T-helper 1 cell (primary cell): ENCODE data around the gene TSPAN33.

Experiments used
- DNase-seq, 5 donors: peaks; one replicate each; pipeline ENCODE4 v3.0.0-alpha.2; 2012 to 2020

The TSPAN33 gene

DNA sequence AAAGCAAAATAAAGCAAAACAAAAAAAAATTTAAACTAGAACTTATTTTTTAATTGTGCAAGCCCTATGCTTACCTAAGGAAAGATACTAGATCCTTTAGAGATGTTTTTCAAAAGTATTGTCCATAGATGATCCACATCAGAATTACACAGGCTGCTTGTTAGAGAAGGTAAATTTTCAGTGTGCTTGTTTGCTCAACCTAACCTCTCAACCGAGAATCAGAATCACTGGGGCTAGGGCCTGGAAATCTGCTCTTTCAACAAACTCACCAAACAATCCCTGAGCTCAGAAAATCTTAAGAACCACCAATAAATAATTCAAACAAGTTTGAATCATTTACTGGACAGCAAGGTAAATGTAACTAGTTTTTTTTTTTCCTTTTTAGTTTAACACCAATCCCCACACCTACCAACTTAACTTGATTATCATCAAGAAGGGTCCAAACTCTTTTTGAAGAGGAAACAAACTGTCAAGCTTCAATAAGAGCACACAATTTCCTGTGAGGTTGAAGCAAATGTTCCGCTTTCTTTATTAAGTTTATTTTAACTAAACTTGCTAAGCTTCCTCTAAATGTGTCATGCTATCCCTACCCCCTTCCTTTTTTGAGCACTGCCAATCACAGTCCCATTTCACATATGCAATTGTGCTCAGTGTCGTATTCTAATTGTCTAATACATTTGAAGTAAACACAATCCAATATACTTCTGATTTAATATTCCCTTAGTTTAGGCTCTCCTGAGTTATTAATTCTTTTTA lies 7.4 kb upstream of the TSPAN33 start:
- peak in 1 of 5 donors; percentile 24 for DNase-seq

DNA sequence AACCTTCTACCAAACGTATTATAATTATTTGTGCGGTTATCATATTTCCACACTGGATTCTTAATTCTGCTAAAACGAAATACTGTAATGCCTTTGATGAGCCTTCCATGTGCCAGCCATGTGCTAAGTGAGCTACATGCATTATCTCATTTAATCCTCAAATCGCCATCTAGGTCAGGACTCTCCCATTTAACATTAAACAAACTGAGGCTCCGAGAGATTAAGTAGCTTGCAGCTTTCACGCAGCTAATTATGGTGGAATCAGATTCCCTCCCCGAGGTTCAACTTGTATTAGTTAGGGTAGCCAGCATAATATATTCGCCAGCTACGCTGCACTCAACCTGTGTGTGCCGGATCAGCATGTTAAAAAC lies 798 bp upstream of the TSPAN33 start:
- no peak for DNase-seq

DNA sequence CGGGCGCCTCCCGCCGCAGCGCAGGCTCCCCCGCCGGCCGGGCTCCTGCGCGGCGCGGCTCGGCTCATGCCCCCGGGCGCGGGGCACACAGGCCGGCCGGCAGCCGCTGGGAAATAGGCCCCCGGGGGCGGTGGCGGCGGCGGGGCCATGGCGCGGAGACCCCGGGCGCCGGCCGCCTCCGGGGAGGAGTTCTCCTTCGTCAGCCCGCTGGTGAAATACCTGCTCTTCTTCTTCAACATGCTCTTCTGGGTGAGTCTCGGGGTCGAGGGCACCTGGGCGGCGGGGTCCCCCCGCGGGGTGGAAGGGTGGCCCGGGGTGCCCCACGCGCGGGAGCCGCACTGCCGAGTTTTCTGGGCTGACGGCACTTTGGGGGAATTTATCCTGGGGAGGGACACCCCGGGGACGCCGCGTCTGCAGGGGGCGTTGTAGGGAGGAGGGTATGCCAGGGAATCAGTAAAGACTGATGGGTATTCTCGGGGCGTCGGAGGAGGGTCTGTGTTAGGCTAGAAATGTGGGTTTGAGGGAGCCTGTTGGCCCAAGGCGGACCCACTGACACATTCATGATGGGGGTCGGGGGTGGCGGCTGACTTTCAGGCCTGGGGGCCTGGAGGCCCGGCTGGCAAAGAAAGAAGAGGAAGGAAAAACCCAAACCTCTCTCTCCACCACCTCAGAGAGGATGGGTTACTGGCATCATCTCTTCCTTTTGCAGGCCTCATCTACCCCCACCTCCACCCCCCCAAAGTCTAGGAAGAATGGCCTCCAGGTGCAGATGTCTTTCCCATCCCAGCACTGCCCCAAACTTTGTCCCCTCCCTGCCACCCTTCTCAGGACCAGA lies 544 bp downstream of the TSPAN33 start:
- peak in 1 of 5 donors; percentile 10 for DNase-seq

DNA sequence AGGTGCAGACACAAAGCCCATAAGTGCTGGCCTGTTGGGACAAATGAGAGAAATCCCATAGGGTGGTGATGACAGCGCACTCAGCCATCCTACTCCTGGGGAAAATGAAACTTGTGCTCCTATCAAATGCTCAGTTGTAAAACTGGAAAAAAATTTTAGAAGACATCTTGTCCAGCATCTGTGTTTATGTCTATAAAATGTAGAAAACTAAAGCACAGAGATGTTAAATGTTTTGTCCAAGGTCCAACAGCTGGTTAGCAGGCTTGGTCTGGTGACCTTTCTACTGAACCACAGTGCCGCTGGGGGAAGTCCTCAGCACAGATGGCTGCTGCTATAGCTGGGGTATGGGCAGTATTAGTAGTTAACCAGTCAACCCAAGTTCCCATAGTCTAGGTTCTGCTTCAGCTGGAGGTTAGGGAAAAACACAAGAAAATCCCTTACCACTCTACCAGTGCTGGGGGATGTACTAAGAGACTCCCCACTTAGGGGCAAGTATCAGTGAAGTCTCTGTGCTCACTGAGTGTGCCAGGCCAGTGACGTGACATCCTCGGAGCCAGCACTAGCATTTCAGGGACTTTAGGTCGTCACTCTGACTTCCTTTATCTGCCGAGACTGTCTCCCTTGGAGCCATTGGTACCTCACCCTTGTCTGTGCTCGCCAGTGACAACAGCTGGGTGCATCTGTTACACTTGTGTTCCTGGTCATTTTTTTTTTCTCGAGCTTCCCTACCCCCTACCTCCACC lies 1.9 kb downstream of the TSPAN33 start:
- DNase-seq: no peak

DNA sequence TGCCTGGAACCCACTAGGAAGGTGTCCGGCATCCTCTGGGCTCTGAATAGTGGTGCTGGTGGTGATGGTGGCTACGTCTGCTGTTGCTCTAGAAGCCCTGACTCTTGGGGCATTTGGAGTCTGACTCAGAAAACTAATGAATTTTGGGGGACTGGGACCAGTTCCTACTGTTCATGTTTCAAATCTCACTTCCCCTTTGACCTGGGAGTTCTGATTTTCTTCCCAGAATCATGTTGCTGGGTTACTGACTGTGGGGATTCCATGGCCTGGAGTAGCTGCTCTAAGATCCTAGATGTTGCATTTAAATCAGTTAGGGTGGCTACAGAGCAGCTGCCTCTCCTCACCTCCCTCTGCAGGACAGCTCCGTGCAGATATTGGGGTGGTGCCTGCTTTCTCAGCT lies 3.2 kb downstream of the TSPAN33 start:
- no peak for DNase-seq

DNA sequence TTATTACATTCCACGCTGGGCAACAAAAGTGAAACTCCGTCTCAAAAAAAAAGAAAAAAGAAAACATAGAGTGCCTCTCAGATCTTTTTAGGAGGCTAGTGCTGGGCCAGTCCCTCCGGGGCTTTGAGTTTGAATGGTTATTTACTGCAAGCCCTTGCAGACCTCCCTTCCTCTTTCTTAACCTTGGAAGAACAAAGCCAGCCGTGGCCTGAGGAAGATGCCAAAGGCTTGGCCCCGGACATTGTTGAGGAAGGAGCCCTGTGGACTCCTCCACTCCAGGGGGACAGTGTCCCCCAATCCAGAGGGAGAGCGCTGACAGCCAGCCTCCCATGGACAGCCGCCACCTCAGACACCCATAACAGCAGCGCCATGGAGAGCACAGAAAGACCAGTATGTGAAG lies 5.0 kb downstream of the TSPAN33 start:
- no peak for DNase-seq

DNA sequence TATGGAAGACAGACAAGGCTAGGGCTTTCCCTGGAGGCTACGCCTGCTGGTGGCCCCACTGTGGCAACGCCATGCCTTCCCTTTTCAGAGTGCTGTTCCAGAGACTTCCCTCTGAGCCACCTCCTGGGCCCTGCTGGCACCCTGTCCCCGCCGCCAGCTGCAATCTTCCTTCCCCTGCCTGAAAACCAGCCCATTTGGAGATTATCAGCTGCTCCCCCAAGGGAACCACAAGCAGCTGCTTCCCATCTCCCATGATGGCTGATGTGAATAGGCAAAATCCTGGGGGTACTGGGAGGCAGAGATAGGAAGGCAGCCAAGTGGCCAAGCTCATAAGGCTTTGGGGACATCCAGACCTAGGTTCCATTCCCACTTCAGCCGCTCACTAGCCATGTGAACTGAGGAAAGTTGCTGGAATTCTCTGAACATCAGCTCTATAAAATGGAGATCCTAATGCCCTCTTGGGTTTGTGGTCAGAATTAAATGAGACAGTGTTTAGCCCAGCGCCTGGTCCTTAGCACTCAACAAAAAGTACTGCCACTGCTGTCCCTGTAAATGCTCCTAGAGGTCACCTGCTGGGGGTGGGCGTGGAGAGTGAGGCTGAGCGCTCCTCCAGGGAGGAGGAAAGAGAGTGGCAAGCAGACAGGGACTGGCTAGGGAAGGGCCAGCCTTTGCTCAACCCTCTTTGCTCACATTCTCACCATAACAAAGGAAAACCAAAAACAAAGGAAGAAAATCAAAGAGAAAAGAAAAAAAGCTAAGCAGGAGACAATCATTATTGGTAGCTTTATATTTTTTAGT lies 5.9 kb downstream of the TSPAN33 start:
- no peak for DNase-seq

DNA sequence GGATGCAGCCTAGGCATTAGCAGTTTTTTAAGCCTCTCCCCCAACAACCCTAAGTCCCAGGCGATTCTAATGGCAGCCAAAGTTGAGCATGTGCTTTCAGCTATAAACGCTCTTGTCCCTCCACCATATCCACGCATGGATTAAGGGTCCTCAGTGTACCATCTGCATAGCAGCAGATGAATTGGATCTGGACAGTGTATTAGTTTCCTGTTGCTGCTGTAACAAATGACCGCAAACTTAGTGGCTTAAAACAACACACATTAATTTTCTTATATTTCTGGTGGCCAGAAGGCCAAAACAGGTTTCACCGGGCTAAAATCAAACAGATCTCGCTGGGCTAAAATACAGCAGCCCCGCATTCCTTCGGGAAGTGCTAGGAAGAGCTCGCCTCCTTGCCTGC lies 13.1 kb downstream of the TSPAN33 start:
- DNase-seq: no peak

DNA sequence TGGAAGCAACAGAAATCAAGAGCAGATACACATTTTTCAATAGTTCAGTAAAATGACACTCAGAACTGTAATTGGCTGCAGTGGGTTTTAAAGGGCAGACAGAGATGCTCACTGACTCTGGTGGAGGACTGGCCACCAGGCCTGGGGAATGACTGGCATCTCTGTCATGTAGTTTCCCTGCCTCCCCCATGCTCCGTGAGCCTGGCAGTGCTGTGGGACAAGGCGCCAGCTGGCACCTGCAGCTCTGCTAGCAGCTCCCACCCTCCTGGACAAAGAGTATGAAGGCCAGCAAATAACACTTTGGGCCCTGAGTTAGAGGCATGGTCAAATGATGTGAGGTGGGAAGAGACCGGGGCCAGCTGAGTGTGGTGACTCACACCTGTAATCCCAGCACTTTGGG lies 15.0 kb downstream of the TSPAN33 start:
- no peak for DNase-seq

DNA sequence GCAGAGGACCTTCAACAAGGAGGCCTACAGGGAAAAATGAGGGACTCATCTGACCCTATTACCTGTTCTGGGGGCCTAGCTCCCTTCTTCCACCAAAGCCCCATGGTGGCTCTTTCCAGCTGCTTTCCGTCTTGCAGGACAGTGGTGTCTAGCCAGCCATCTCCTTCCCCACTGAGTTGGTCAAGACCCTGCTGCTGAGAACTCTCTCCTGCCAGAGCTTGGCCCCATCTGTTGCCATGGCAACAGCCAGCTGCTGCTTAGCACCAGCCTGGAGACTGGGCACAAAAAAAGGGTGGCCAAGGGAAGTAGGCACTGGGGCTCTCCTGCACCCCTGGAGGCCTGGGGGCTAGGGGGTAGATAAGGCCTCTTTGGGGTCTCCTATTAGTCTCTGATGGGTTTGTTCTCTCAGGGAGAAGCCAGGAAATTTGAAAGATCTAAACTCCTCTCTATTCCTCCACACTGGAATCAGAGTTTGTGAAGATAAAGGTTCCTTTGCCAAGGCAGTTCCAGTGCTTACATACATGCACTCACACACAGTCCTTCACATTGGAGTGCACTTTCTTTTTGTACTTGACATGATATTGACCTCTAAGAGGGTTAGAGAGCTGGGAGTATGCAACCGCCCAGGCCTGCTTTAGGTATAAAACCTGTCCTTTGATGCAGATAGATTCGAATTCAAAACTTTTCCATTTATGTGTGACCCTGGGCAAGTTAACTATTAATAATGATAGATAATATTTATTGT lies 15.8 kb downstream of the TSPAN33 start:
- no peak for DNase-seq

DNA sequence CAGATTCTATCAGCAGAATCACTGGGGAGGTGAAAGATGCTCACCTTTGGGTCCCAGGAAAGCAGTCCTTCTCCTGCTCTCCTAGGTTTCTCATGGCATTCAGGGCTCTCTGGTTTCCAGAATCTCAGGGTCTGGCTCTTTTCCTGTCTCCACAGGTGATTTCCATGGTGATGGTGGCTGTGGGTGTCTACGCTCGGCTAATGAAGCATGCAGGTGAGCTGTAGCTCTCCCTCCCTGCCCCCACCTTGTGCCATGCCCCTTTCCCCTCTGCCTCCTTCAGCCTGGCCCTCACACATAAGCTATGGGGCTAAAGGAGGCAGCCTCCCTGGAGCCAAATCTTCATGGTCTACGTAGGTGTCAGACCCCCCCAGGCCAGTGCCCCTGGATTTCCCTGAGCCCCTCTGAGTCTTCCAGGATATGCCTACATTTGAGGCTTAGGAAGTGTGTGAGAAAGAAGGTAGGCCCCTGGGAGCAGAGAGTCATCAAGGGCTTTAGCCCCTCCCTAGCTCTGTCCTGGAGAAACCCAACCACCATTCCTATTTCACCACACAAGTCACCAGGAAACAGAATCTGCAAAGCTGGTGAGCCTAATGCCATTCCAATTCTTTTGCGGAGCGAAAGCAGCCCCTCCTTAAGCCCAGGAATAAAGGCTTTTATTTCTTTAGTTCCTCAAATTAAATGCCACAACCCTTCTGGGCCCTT lies 17.2 kb downstream of the TSPAN33 start:
- no peak for DNase-seq

DNA sequence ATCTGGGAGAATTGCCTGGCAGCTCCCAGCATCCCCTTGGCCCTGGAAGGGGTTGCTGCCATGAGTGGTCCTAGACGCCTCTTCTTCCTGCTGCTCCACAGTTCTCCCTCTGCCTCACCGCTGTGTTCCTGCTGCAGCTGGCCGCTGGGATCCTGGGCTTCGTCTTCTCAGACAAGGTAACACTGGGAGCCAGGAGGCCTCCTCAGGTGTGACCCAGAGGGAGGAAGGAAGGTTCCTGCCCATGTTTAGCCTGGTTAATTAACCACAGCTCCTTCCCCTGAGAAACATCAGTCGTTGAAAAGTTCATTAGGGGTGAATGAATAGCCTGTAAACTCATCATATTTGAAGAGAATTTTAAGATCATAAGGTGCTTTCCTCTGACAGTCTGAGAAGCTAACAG lies 18.2 kb downstream of the TSPAN33 start:
- no peak for DNase-seq

DNA sequence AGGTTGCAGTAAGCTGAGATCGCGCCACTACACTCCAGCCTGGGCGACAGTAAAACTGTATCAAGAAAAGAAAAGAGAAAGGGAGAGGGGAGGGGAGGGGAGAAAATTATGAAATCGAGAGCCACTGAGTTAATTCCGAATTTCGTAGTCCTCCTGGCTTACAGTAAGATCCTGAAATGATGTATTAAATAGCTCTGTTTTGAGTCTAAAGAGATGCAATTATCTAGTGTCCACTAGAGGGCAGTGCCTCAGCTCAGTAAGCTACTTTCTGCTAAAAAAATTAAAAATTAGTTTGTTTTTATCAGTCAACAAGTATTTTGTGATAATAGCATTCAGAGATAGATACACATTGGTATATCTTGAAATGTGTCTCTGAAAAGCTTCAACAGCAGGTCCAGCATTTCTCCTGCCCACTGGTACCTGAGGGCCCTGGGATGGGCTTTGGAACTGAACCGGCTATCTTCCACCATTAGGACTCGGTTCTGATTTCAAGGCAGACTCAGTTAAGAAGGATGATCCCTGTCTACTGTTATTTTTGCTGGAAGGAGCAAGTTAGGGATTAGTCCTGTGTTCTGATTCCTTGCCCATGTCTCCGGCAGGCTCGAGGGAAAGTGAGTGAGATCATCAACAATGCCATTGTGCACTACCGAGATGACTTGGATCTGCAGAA lies 19.5 kb downstream of the TSPAN33 start:
- peak in 1 of 5 donors; percentile 48 for DNase-seq

DNA sequence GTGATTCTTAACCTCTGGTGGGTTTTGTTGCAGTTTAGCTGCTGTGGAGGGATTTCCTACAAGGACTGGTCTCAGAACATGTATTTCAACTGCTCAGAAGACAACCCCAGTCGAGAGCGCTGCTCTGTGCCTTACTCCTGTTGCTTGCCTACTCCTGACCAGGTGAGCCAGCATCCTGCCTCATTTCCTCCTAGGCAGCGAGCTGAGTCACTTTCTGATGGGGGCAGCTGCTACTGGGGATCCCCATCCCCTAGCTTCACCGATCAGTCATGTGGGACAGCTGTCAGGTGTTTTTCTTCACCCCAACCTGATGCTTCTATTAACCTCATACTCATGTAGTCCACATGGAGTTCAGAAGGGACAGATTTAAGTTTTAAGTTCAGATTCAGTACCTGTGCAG lies 22.2 kb downstream of the TSPAN33 start:
- no peak for DNase-seq

DNA sequence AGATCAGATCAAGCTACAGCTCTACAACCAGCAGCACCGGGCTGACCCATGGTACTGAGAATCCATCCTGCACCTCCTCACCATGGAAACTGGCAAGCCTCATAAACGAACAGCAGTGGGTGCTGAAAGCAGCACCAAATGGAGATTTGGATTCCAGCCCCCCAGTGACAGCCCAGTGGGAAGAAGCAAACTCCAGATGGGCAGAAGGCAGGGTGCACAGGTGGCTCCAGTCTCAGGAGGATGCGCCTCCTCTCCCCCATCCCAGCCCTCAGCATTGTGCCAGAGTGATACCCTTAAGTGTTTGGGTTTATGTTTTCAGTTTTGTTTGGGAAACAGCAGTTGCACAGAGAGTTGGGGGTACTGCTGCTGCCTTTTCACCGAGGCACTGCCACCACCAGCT lies 23.3 kb downstream of the TSPAN33 start:
- no peak for DNase-seq

DNA sequence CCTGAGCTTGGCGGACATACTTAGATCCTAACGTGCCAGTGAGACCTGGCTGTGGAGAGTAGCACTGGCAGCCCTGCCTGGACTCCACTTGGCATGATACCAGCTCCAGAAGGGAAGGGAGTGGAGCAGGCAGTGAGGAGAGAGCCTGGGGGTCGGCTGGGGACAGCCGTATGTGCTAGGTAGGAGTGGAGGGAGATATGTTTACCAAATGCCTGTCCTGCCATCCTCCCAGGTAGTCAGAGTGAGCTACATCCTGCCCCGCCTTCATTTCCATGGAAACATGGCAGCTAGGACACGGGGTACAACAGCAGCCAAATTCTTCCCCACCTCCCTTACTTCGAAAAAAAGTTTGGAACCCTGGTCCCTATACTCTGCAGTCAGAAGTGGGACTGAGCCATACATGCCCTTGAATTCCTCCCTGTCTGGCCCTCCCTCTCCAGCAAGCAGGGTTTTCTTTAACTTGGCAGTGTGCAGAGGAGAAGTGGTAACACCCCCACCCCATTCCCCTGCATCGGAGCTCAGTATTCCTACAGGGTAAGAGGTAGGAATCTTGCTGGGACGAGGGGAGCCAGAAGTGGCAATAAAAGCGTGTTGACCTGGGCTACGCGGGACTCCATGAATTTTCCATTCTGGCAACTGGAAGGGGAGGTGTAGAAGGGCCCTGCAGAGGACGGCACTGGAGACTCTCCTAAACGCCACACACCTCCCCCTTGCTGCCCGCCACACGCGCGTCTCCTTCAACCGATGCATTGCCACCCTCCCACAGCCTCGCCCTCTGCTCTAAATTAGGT lies 23.9 kb downstream of the TSPAN33 start:
- no peak for DNase-seq

DNA sequence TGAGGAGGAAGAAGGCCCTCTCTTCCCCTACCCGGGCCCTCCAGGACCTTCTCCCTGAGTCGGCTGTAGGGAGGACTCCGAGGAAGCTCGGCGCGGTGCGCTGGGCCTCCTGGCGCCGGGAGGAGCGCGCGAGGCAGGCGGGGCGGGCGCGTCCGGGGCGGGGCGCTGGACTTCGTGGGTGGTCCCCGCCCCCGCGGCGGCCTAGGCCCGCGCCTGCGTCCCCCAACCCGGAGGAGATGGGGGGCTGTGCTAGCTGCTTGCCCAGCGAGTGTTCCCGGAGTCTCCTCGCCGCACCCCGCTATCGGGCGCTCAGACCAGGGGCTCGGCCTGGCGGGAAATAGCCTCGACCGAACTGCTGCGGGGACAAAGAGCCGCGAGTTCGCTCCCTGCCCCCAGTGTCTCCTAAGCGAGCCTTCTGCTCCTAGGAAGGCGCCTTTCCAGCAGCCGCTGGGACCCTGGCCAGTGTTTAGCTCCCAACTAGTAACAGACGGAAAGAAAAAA lies 24.7 kb downstream of the TSPAN33 start:
- peak in 3 of 5 donors; percentile 19 to 20 (median 19) for DNase-seq

DNA sequence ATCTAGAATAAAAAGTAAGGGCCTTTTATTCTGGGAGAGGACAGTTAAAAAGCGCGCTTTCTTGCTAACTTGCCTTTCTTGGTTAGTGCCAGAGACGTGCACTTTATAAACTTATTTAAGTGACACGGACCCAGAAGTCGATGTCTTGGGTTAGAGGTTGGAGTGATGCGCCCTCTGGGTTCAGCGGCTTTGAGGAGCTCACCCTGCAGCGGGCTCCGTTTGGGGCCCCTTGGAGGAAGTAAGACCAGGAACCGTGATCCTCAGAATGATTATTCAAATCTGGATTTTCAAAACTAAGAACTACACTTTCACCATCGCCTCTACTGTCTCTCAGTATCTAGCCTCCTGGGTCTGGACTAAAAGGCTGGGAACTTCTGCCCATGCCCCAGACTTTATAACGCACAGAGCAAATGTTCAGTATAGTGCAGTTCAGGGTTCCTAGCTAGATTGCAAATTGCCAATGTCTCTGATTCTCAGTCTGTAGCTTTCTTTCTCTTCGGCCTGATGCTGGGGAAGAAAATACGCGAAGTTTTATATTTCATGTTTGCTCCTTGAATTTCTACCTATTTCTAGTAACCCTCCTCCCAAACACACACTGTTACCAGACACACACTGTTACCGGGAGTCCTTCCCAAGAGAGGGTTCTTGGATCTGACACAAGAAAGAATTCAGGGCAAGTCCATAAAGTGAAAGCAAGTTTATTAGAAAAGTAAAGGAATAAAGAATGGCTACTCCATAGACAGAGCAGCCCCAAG lies 25.4 kb downstream of the TSPAN33 start:
- DNase-seq: peak in 1 of 5 donors; percentile 35
